WERI-Rb-1 (cell line): ENCODE data around the gene IL15RA.
"Not testable (repeated sequence)": the region's sequence is repeated elsewhere in the genome, so short reads cannot be mapped to it uniquely, and the experiment has no call there.

ENCODE experiments used
- DNase-seq: peaks from one replicate; pipeline ENCODE4 v3.0.0-alpha.2; 2020
- H3K27ac ChIP-seq: fragments of 250-450 bp; sonication (Bioruptor Pico); 2 replicates; pipeline ENCODE4 v1.5.1; 2020; ENCODE audit warnings: mild to moderate bottlenecking, moderate library complexity
- H3K27me3 ChIP-seq: fragments of 250-450 bp; sonication (Bioruptor Pico); 2 replicates; pipeline ENCODE4 v1.5.1; 2021; ENCODE audit warnings: mild to moderate bottlenecking, low read depth, moderate library complexity; ENCODE audit not compliant: insufficient read depth, severe bottlenecking
- H3K36me3 ChIP-seq: fragments of 250-450 bp; sonication (Bioruptor Pico); 2 replicates; pipeline ENCODE4 v1.5.1; 2020; ENCODE audit warnings: mild to moderate bottlenecking, moderate library complexity
- H3K4me3 ChIP-seq: 2 replicates; pipeline ENCODE4 v1.5.1; 2011; ENCODE audit warnings: low read depth, mild to moderate bottlenecking, control low read depth, low read length
- H3K9me3 ChIP-seq: fragments of 250-450 bp; sonication (Bioruptor Pico); 2 replicates; pipeline ENCODE4 v1.5.1; 2021; ENCODE audit warnings: mild to moderate bottlenecking, moderate library complexity; ENCODE audit not compliant: severe bottlenecking
- CTCF ChIP-seq: IDR thresholded peaks from 2 replicates; pipeline ENCODE4 v1.5.1; 2011; ENCODE audit warnings: low read depth, mild to moderate bottlenecking, control low read depth, inconsistent platforms, low read length

Gene IL15RA

DNA sequence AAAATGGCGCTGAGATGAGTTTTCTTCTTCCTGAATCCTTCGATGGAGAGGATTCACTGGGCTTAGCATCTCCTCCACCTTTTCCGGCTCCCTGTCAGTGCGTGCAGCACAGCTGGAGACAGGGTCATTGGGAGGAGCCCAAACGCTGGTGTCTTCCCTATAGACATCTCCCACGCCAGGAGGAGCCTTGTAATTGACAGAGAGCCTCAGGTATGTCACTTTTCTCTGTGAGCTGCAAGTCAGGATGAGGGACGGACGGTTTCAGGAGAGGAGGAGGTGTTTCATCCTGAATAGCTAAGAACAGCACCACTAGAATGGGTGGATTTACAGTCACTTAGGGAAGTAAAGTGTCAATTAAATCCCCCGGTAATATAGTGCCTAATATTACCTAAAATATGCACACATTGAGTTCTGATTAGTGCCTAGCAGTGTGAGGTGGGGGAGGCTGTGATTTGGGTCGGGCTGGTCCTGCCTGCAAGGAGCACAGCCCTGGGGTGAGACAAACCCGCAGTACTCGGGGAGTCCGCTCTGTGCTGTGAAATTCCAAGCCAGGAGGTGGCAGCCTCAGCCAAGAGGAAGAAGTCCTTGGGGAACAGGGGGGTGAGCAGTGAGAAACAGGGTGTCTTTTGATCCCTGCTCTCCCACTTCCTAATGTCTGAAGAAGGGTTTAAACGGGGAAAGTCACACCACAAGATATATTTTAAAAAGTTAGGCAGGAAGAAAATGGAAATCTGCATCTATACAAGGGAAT lies 28.2 kb downstream of the IL15RA start:
- peak; percentile 40 for DNase-seq
- peak; percentile 51; the same call in 1 of the 2 replicates for TF ChIP-seq CTCF
- Histone ChIP-seq H3K27me3 (peaks cover 3% of the 10 kb centered on the region), H3K36me3 (no peaks in the 10 kb centered on the region), H3K4me3 (no peak overlapping the region), H3K27ac (no peak overlapping the region), H3K9me3 (no peaks in the 10 kb centered on the region)

- Histone ChIP-seq H3K27ac (no peak overlapping the region), H3K9me3 (no peaks in the 10 kb centered on the region)
- TF ChIP-seq CTCF, result no peak
These were observed 29.1 kb downstream of the IL15RA start for GRCh38 chr10:5948208-5948585.

GRCh38 chr10:5947471-5948207 lies 29.7 kb downstream of the IL15RA start:
- DNase-seq, result no peak
- Histone ChIP-seq H3K4me3 (no peak overlapping the region), H3K9me3 (no peaks in the 10 kb centered on the region), H3K36me3 (no peaks in the 10 kb centered on the region), H3K27ac (no peak overlapping the region), H3K27me3 (peaks cover 3% of the 10 kb centered on the region)
- no peak for TF ChIP-seq CTCF

More at GRCh38 chr10:5948208-5948585, 29.1 kb downstream of the IL15RA start:
- H3K27me3 ChIP-seq, result peaks cover 3% of the 10 kb centered on the region
- no peak for DNase-seq
- no peaks in the 10 kb centered on the region for H3K36me3 ChIP-seq
- no peak overlapping the region for H3K4me3 ChIP-seq

DNA sequence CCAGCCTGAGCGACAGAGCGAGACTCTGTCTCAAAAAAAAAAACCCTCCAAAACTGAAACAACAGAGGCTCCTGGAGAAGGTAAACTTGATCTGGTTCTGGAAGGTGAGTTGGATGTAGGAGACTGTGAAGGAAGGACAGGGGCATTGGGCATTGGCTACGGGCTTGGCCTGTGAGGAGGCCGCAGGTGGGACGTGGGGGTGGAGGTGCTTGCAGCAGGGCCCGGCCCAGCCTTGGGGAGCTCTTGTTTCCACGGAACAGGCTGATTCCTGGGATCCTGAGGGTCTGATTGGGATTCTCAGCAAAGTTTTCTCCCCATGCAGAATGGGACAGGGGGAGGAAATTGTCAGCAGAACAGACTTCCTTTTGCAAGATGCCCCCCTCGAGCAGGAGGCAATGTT lies 30.6 kb downstream of the IL15RA start:
- TF ChIP-seq CTCF, result no peak

DNA sequence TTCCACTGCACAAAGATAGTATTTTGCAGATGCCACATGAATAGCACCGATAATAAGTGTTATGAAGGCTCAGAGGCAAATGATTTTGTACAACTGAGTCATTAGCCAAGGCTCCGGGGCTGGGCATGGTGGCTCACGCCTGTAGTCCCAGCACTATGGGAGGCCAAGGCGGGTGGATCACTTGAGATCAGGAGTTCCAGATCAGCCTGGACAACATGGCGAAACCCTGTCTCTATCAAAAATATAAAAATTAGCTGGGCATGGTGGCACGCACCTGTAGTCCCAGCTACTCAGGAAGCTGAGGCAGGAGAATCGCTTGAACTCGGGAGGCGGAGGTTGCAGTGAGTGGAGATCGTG lies 30.9 kb downstream of the IL15RA start:
- H3K27ac ChIP-seq, H3K27me3 ChIP-seq, H3K4me3 ChIP-seq, H3K36me3 ChIP-seq, DNase-seq, H3K9me3 ChIP-seq: not testable (repeated sequence)

More for the DNA sequence above, 30.6 kb downstream of the IL15RA start:
- Histone ChIP-seq H3K9me3 (no peaks in the 10 kb centered on the region), H3K27me3 (no peaks in the 10 kb centered on the region), H3K4me3 (no peak overlapping the region), H3K27ac (no peak overlapping the region), H3K36me3 (no peaks in the 10 kb centered on the region)
- DNase-seq, result no peak

DNA sequence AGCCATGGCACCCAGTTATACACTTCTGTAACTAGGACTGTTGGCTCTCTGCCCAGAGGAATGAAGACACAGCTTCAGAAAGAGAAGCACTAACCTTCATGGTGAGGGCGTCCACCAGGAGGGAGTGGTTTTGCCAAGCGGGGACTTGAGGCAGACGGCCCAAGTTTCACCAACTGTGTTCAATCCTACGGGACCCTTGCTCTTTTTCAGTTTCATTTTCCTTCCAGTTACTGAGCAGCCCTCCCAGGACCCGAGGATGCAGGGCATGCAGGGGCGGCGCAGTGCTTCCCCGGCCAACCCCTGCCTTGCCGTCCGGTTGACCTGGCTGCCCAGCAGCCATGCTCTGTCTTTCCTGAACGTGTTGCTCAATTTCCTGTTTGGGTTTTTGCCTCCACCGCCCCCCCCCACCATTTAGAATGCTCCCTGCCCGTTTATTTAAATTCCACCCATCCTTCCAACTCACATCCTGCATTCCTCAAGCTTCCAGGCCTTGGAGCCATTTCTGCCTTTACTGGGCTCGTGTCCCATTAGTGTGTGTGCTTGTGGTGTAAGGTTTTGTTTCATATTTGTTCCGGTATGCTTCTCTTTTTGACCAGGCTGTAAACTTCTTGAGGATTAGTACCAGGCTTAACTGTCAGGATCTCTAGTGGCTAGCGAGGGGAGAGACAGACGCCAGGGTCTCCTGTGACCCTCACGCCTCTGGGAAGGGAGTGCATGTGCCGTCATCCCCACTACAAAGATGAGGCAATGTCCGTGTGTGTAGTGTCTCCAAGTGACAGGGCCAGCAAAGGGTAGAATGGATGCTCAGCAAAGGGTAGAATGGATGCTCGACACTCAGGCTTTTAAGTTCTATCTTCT lies 31.6 kb downstream of the IL15RA start:
- Histone ChIP-seq H3K27me3 (no peaks in the 10 kb centered on the region), H3K36me3 (no peaks in the 10 kb centered on the region), H3K27ac (no peak overlapping the region), H3K4me3 (no peak overlapping the region), H3K9me3 (no peaks in the 10 kb centered on the region)
- DNase-seq, result no peak
- TF ChIP-seq CTCF, result no peak
